Measurements from ENCODE around the gene S100A6. TPM values are rescaled to one million over a fixed set of nuclear protein-coding genes. Genes with fewer than 3 reads are reported as not detected.

The S100A6 gene
- polyA plus RNA-seq, 1 donor from 2014 or later: not detected

GRCh38 chr1:153549741-153550397 is 14.1 kb upstream of the S100A6 start:
- TF ChIP-seq CTCF (IDR thresholded peaks at IDR 0.05; ENCODE audit: poor library complexity, severe bottlenecking): no peak
- TF ChIP-seq EP300 (conservative IDR thresholded peaks at IDR 0.05; ENCODE audit: poor library complexity, severe bottlenecking): no peak
- TF ChIP-seq SMC3 (conservative IDR thresholded peaks at IDR 0.05; ENCODE audit: poor library complexity): no peak
- no peak for TF ChIP-seq POLR2AphosphoS5 (IDR thresholded peaks at IDR 0.05)
- no peak for TF ChIP-seq REST (IDR thresholded peaks at IDR 0.05; ENCODE audit: borderline replicate concordance)
- TF ChIP-seq MXI1 (conservative IDR thresholded peaks at IDR 0.05; ENCODE audit: poor library complexity, severe bottlenecking): no peak
- TF ChIP-seq EZH2 (IDR thresholded peaks at IDR 0.05; ENCODE audit: borderline replicate concordance, insufficient read depth, low read length, poor library complexity, severe bottlenecking): no peak
- no peak for TF ChIP-seq TAF1 (IDR thresholded peaks at IDR 0.05; ENCODE audit: low read depth)
- no peak for TF ChIP-seq RAD21 (conservative IDR thresholded peaks at IDR 0.05)

GRCh38 chr1:153548722-153549688 is 13.2 kb upstream of the S100A6 start, which contains the start of gene S100A3:
Gene S100A3 (minus strand): TSS chr1:153549258. CDS start chr1:153548485, 773 bp downstream.
- no peak for TF ChIP-seq REST (IDR thresholded peaks at IDR 0.05; ENCODE audit: borderline replicate concordance)
- no peak for TF ChIP-seq TAF1 (IDR thresholded peaks at IDR 0.05; ENCODE audit: low read depth)
- no peak for TF ChIP-seq RAD21 (conservative IDR thresholded peaks at IDR 0.05)
- Histone ChIP-seq H3K27ac (ENCODE audit: low read length) (no peak within 1 kb of the TSS), H3K36me3 (ENCODE audit: insufficient read depth, low read length) (no peaks in the 10 kb centered on the region), H3K27me3 (ENCODE audit: insufficient read depth, low read depth, low read length) (no peaks in the 10 kb centered on the region), H3K4me2 (ENCODE audit: low read length) (no peak within 1 kb of the TSS), H3K9ac (ENCODE audit: low read length) (no peak within 1 kb of the TSS), H3K9me3 (ENCODE audit: low read length) (no peaks in the 10 kb centered on the region), H3K4me3 (ENCODE audit: low read length) (no peak within 1 kb of the TSS), H3K79me2 (replicated peaks; ENCODE audit: insufficient read depth, low read length) (no peaks in the 10 kb centered on the region), H4K20me1 (ENCODE audit: insufficient read depth) (no peaks in the 10 kb centered on the region), H3K9me2 (ENCODE audit: insufficient read depth, low read length) (no peaks in the 10 kb centered on the region), H2AFZ (ENCODE audit: low read depth, low read length) (no peak within 1 kb of the TSS), H3F3A (ENCODE audit: insufficient read depth, low read length, poor library complexity, severe bottlenecking) (no peaks in the 10 kb centered on the region)

More at GRCh38 chr1:153549741-153550397, 14.1 kb upstream of the S100A6 start:
- no peaks in the 10 kb centered on the region for H3K9me2 ChIP-seq (ENCODE audit: insufficient read depth, low read length)
- no peaks in the 10 kb centered on the region for H3K79me2 ChIP-seq (replicated peaks; ENCODE audit: insufficient read depth, low read length)
- no peaks in the 10 kb centered on the region for H3K9me3 ChIP-seq (ENCODE audit: low read length)
- no peak overlapping the region for H2AFZ ChIP-seq (ENCODE audit: low read depth, low read length)
- H3K27me3 ChIP-seq (ENCODE audit: insufficient read depth, low read depth, low read length): no peaks in the 10 kb centered on the region
- no peaks in the 10 kb centered on the region for H3F3A ChIP-seq (ENCODE audit: insufficient read depth, low read length, poor library complexity, severe bottlenecking)
- no peak overlapping the region for H3K9ac ChIP-seq (ENCODE audit: low read length)
- no peaks in the 10 kb centered on the region for H4K20me1 ChIP-seq (ENCODE audit: insufficient read depth)
- H3K4me2 ChIP-seq (ENCODE audit: low read length): no peak overlapping the region
- H3K4me3 ChIP-seq (ENCODE audit: low read length): no peak overlapping the region
- no peak overlapping the region for H3K27ac ChIP-seq (ENCODE audit: low read length)
- no peaks in the 10 kb centered on the region for H3K36me3 ChIP-seq (ENCODE audit: insufficient read depth, low read length)

All from neural cell (in vitro differentiated cells).